ENCODE data around the gene SLC27A4. TPM values are rescaled to one million over a fixed set of nuclear protein-coding genes. Genes with fewer than 3 reads are reported as not detected.
A peak's percentile ranks its signal among the peaks of the same experiment; 100 is the strongest.
"Not testable (repeated sequence)": the region's sequence is repeated elsewhere in the genome, so short reads cannot be mapped to it uniquely, and the experiment has no call there.

The SLC27A4 gene
- total RNA-seq, 2 experiments from 2014 or later: 13.6 to 13.9 TPM

DNA sequence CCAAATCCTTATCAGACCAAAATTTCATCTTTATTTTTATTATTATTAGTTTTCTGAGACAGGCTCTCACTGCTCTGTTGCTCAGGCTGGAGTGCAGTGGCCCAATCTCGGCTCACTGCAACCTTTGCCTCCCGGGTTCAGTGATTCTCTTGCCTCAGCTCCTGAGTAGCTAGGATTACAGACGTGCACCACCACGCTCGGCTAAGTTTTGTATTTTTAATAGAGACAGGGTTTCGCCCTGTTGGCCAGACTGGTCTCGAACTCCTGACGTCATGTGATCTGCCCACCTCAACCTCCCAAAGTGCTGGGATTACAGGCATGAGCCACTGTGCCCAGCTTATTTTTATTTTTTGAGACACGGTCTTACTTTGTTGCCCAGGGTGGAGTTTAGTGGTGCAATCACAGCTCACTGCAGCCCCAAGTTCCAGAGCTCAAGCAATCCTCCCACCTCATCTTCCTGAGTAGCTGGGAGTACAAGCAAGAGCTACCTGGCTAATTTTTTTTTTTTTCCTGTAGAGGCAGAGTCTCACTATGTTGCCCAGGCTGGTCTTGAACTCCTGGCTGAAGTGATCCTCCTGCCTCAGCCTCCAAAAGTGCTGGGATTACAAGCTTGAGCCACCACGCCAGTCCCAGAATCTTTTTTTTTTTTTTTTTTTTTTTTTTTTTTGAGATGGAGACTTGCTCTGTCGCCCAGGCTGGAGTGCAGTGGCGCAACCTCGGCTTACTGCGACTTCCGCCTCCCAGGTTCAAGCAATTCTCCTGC lies 1.3 kb upstream of the SLC27A4 start:
- H3K4me1 Mint-ChIP-seq; H3K9me3 Mint-ChIP-seq; H3K27ac Mint-ChIP-seq; H3K27me3 Mint-ChIP-seq; ATAC-seq (ENCODE audit: low read depth); H3K36me3 Mint-ChIP-seq; DNase-seq: not testable (repeated sequence)
- POLR2A ChIA-PET: interaction anchor here (0.5 to 0.9 kb wide), 3 partner anchors 17 to 54 kb away, joined by 3 to 8 read pairs (median 3); no protein-coding TSS in a partner anchor
- peak overlapping the region; percentile 92 for H3K4me3 Mint-ChIP-seq

DNA sequence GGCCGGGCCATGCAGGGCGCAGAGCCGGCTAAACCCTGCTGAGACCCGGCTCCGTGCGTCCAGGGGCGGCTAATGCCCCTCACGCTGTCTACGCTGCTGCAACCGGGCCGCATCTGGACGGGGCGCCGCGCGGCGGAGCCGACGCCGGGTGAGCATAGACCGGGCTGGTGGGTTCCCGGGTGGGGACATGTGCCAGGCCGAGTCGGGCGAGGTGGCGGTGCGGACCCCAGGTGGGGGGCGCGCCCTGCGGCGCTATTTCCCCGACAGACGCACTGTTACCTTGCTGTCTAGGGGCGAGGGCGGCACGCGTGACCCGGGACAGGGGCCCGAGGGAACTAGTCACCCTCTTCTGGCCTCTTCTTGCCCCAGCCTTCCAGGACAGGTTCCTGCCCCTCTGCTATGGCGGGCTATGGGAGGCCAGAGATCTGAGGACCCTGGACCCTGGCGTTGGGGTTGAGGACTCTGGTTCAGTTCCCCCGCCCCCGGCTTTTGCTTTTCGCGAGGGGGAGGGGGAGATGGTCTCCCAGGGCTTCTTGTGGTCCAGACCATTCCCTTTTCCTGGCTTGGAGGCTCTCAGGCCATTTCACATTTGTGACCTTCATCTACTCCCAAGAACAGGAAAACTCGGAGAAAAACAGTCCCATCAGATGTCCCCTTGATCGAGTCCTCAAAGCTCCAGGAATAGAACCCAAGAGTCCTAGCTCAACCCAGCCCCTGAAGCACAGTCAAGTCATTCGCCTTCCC lies 536 bp downstream of the SLC27A4 start:
- ATAC-seq (ENCODE audit: low read depth): peak; percentile 58
- H3K9me3 Mint-ChIP-seq: no peaks in the 10 kb centered on the region

DNA sequence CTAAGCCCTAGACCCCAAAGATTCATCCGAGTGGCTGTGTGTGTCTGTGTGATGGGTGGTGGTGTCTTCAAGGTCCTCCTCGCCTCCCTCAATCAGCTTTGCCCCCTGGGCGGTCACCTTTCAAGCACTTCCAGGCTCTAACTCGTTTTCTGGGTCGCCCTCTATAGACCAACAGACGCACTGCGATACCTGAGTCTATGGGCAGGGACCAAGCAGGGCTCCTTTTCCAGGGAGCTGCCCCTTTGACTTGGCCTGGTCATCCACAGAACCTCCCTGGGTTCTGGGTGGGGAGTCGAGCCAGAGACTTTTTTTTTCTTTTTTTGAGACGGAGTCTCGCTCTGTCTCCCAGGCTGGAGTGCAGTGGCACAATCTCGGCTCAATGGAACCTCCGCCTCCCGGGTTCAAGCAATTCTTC lies 1.1 kb downstream of the SLC27A4 start:
- ATAC-seq (ENCODE audit: low read depth): peak; percentile 57
- peaks cover 4% of the 10 kb centered on the region for H3K4me1 Mint-ChIP-seq
- POLR2A ChIA-PET: interaction anchor here (1.0 kb wide), 1 partner anchor 29 kb away, joined by 4 read pairs; the partner anchor contains the start of gene URM1
- no peaks in the 10 kb centered on the region for H3K36me3 Mint-ChIP-seq
- peak overlapping the region; percentile 92 for H3K4me3 Mint-ChIP-seq
- H3K27me3 Mint-ChIP-seq: no peaks in the 10 kb centered on the region
- H3K9me3 Mint-ChIP-seq: no peaks in the 10 kb centered on the region
- peak; percentile 70 for DNase-seq
- H3K27ac Mint-ChIP-seq: peak overlapping the region; percentile 81

More for the DNA sequence above, 536 bp downstream of the SLC27A4 start:
- no peak for DNase-seq
- Mint-ChIP-seq H3K36me3 (no peaks in the 10 kb centered on the region), H3K27ac (peak overlapping the region; percentile 81), H3K27me3 (no peaks in the 10 kb centered on the region), H3K4me3 (peak overlapping the region; percentile 92), H3K4me1 (peaks cover 4% of the 10 kb centered on the region)
- POLR2A ChIA-PET: interaction anchor here (0.8 to 1.0 kb wide), 3 partner anchors 30 to 65 kb away, joined by 3 to 4 read pairs (median 4); partner anchors contain the start of genes GOLGA2, SWI5 and URM1

DNA sequence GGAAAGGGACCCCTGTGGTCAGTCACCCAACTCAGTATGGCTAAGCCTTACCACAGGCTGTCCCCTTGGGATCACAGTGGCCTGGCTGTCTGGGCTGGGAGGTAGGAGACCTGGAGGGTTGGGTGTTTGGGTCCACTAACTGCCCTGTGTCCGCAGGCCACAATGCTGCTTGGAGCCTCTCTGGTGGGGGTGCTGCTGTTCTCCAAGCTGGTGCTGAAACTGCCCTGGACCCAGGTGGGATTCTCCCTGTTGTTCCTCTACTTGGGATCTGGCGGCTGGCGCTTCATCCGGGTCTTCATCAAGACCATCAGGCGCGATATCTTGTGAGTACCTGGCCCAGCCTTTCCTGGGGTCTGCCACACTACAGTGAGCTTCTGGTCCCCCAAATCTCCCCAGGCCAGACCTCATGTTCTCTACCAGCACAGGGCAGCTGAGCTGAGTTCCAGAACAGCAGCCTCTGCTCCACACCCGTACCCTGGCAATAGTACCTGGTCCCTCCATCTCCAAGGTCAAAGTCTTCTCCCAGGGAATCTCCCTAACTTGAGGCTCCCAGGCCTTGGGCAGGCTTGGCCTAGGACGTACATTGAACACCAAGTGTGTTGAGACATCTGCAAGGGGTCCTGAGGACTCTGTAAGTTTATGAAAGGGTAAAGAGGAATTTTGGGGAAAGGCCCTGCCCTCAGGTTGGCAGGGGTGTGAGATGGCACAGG lies 2.8 kb downstream of the SLC27A4 start:
- Mint-ChIP-seq H3K9me3 (no peaks in the 10 kb centered on the region), H3K27me3 (no peaks in the 10 kb centered on the region), H3K36me3 (no peaks in the 10 kb centered on the region), H3K4me3 (no peak overlapping the region), H3K27ac (no peak overlapping the region), H3K4me1 (peaks cover 4% of the 10 kb centered on the region)
- ATAC-seq (ENCODE audit: low read depth) (no peak), DNase-seq (no peak)
- POLR2A ChIA-PET: no interaction called here

DNA sequence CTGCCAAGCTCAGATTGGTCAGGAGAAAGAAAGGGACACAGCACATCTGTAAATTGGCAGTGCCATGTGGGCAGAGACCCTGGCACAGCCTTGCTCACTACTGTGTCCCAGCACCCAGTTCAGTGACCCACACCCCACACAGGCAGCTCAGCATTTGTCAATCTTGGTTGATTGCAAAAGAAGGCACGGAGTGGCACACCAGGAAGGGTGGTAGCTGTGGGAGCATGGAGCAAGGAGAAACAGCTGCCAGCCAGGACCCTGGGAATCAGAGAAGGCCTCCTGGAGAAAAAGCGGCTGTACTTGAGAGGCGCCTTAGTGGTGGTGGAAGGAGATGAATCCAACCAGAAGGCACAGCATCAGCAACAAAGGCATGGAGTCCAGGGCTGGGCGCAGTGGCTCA lies 3.5 kb downstream of the SLC27A4 start:
- no peaks in the 10 kb centered on the region for H3K36me3 Mint-ChIP-seq
- ATAC-seq (ENCODE audit: low read depth) (no peak), DNase-seq (no peak)
- H3K4me3 Mint-ChIP-seq: no peak overlapping the region
- POLR2A ChIA-PET: no interaction called here
- H3K9me3 Mint-ChIP-seq: no peaks in the 10 kb centered on the region
- no peaks in the 10 kb centered on the region for H3K27me3 Mint-ChIP-seq
- peaks cover 4% of the 10 kb centered on the region for H3K4me1 Mint-ChIP-seq
- no peak overlapping the region for H3K27ac Mint-ChIP-seq

DNA sequence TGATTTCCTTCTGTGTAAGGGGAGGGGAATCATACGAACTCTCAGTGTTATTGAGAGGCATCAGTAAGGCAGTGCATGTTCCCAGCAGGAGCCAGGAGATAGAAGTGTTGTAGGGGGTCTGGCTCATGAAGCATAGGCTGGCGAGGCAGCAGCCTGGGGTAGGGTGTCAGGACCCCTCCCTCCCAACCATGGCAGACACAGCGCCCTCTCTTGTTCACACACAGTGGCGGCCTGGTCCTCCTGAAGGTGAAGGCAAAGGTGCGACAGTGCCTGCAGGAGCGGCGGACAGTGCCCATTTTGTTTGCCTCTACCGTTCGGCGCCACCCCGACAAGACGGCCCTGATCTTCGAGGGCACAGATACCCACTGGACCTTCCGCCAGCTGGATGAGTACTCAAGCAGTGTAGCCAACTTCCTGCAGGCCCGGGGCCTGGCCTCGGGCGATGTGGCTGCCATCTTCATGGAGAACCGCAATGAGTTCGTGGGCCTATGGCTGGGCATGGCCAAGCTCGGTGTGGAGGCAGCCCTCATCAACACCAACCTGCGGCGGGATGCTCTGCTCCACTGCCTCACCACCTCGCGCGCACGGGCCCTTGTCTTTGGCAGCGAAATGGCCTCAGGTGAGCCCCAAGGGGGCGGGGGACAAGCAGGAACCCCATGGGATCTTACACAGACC lies 4.7 kb downstream of the SLC27A4 start:
- H3K36me3 Mint-ChIP-seq: peaks cover 3% of the 10 kb centered on the region
- H3K4me1 Mint-ChIP-seq: peaks cover 4% of the 10 kb centered on the region
- H3K9me3 Mint-ChIP-seq: no peaks in the 10 kb centered on the region
- no peaks in the 10 kb centered on the region for H3K27me3 Mint-ChIP-seq
- DNase-seq: no peak
- POLR2A ChIA-PET: no interaction called here
- ATAC-seq (ENCODE audit: low read depth): no peak
- H3K27ac Mint-ChIP-seq: no peak overlapping the region
- no peak overlapping the region for H3K4me3 Mint-ChIP-seq

DNA sequence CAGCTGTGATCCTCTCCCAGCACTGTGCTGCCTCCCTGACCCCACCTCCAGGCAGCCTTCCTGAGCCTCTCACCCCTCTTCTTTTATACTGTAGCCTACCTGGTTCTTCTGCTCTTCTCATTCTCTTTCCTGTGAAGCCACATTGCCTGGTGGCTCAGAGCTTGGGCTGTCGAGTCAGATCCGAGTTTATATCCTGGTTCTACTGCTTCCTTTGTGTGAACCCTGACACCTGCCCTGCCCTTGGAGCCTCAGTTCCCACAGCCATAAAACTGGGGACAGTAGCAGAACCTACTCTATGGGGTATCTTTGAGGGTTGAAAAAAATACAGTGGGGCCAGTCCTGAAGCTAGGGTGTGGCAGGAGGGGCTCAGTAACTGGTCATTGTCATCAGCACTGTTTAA lies 8.8 kb downstream of the SLC27A4 start:
- no peaks in the 10 kb centered on the region for H3K27me3 Mint-ChIP-seq
- no peaks in the 10 kb centered on the region for H3K9me3 Mint-ChIP-seq
- H3K36me3 Mint-ChIP-seq: peaks cover 5% of the 10 kb centered on the region
- no peak overlapping the region for H3K4me3 Mint-ChIP-seq
- DNase-seq: no peak
- ATAC-seq (ENCODE audit: low read depth): no peak
- H3K27ac Mint-ChIP-seq: peak overlapping the region; percentile 14
- POLR2A ChIA-PET: no interaction called here
- H3K4me1 Mint-ChIP-seq: no peaks in the 10 kb centered on the region

DNA sequence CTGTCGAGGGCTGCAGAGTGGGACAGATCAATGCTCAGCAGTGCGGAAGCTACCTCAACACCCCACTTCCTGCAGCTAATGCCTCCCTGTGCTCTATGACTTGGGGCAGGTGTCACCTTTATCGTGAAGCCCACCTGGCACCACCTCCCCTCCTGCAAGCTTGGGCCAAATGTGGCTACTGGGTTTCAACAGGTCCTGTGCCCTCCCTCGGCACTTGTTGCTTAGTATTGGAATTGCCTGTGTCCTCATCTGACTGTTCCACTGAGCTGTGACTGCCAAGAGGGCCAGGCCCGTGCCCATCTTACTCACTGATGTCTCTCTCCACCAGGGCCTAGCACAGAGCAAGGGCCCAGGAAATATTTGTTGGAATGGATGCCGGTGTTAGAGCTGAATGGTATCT lies 9.4 kb downstream of the SLC27A4 start:
- DNase-seq (no peak), ATAC-seq (ENCODE audit: low read depth) (no peak)
- POLR2A ChIA-PET: no interaction called here
- H3K27me3 Mint-ChIP-seq: no peaks in the 10 kb centered on the region
- no peak overlapping the region for H3K4me3 Mint-ChIP-seq
- no peak overlapping the region for H3K27ac Mint-ChIP-seq
- no peaks in the 10 kb centered on the region for H3K4me1 Mint-ChIP-seq
- H3K36me3 Mint-ChIP-seq: peaks cover 5% of the 10 kb centered on the region
- no peaks in the 10 kb centered on the region for H3K9me3 Mint-ChIP-seq

DNA sequence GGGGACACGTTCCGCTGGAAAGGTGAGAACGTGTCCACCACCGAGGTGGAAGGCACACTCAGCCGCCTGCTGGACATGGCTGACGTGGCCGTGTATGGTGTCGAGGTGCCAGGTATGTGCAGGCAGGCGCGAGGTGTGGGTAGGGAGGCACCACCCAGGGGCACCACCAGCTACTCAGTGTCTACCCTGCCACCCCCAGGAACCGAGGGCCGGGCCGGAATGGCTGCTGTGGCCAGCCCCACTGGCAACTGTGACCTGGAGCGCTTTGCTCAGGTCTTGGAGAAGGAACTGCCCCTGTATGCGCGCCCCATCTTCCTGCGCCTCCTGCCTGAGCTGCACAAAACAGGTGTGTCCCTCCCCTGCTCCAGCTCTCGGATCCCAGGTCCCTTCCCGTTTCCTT lies 15.1 kb downstream of the SLC27A4 start:
- H3K9me3 Mint-ChIP-seq: no peaks in the 10 kb centered on the region
- peaks cover 4% of the 10 kb centered on the region for H3K36me3 Mint-ChIP-seq
- no peak overlapping the region for H3K27ac Mint-ChIP-seq
- H3K4me1 Mint-ChIP-seq: no peaks in the 10 kb centered on the region
- POLR2A ChIA-PET: no interaction called here
- no peak for DNase-seq
- no peak for ATAC-seq (ENCODE audit: low read depth)
- H3K4me3 Mint-ChIP-seq: no peak overlapping the region
- H3K27me3 Mint-ChIP-seq: no peaks in the 10 kb centered on the region

DNA sequence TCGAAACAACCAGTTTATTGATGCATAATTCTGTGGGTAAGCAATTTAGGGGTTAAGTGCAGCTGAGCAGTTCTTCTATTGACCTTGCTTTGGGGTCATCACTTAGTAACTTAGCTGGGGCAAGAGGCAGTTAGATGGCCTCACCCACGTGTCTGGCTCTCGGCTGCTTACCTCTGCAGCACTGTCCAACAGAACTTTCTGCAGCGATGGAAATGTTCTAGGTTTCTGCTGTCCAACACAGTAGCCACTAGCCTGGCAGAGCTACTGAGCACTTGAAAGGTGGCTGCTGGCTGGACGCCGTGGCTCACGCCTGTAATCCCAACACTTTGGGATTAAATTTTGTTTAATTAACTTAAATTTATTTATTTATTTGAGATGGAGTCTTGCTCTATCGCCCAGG lies 17.8 kb downstream of the SLC27A4 start:
- Mint-ChIP-seq H3K9me3 (no peaks in the 10 kb centered on the region), H3K36me3 (peaks cover 3% of the 10 kb centered on the region), H3K4me1 (peaks cover 4% of the 10 kb centered on the region), H3K27me3 (no peaks in the 10 kb centered on the region), H3K4me3 (no peak overlapping the region), H3K27ac (no peak overlapping the region)
- ATAC-seq (ENCODE audit: low read depth) (no peak), DNase-seq (no peak)
- POLR2A ChIA-PET: no interaction called here

DNA sequence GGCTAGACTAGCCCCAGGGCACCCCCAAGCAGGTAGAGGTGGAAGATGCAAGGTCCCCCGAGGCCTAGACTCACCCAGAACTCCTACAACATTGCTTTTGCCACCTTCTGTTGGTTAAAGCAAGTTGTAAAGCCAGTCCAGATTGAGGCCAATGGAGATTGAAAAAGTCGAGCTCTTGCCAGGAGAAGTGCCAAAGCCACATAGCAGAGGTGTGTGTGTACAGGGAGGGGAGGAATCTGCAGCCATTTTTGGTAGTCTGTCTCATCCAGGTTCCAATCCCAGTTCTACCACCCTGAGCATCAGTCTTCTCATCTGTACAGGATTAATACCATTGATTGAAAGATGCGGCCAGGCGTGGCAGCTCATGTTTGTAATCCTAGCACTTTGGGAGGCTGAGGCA lies 18.5 kb downstream of the SLC27A4 start:
- H3K36me3 Mint-ChIP-seq: peaks cover 3% of the 10 kb centered on the region
- no peak overlapping the region for H3K4me3 Mint-ChIP-seq
- peaks cover 4% of the 10 kb centered on the region for H3K4me1 Mint-ChIP-seq
- POLR2A ChIA-PET: no interaction called here
- DNase-seq (no peak), ATAC-seq (ENCODE audit: low read depth) (no peak)
- no peaks in the 10 kb centered on the region for H3K9me3 Mint-ChIP-seq
- no peaks in the 10 kb centered on the region for H3K27me3 Mint-ChIP-seq
- H3K27ac Mint-ChIP-seq: no peak overlapping the region

DNA sequence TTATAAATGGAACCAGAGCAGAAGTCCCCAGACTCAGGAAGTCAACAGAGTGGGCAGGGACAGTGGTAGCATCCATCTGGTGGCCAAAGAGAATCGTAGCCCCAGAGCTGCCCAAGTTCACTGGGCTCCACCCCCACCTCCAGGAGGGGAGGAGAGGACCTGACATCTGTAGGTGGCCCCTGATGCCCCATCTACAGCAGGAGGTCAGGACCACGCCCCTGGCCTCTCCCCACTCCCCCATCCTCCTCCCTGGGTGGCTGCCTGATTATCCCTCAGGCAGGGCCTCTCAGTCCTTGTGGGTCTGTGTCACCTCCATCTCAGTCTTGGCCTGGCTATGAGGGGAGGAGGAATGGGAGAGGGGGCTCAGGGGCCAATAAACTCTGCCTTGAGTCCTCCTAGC lies 20.5 kb downstream of the SLC27A4 start:
- Mint-ChIP-seq H3K36me3 (peaks cover 3% of the 10 kb centered on the region), H3K4me3 (no peak overlapping the region), H3K27me3 (no peaks in the 10 kb centered on the region), H3K9me3 (no peaks in the 10 kb centered on the region), H3K4me1 (peaks cover 8% of the 10 kb centered on the region), H3K27ac (no peak overlapping the region)
- POLR2A ChIA-PET: interaction anchor here (0.8 to 2.5 kb wide), 2 partner anchors 11 to 59 kb away, joined by 3 to 23 read pairs; partner anchors contain the start of gene URM1
- no peak for DNase-seq
- ATAC-seq (ENCODE audit: low read depth): no peak
